HepG2 (cell line): Measurements from ENCODE around the gene KIAA1755. TPM values are rescaled to one million over a fixed set of nuclear protein-coding genes. Genes with fewer than 3 reads are reported as not detected.

Experiments
- ARHGAP35 ChIP-seq: sonication (generic); formaldehyde crosslinking; IDR thresholded peaks from 2 replicates; pipeline ENCODE4 v1.9.0; 2022; ENCODE audit warnings: mild to moderate bottlenecking, inconsistent platforms, moderate library complexity, missing genetic modification reagents, borderline replicate concordance
- CENPX ChIP-seq: sonication (generic); formaldehyde crosslinking; IDR thresholded peaks from 2 replicates; pipeline ENCODE4 v1.9.0; 2021; ENCODE audit warnings: mild to moderate bottlenecking, missing genetic modification reagents, moderate library complexity
- DPF2 ChIP-seq: sonication (generic); formaldehyde crosslinking; IDR thresholded peaks from 2 replicates; pipeline ENCODE4 v1.4.0; 2020; ENCODE audit warnings: mild to moderate bottlenecking, low read depth, missing genetic modification reagents, borderline replicate concordance
- ELF4 ChIP-seq: sonication (generic); formaldehyde crosslinking; IDR thresholded peaks from 2 replicates; pipeline ENCODE4 v1.5.0; 2020; ENCODE audit warnings: missing genetic modification reagents, mild to moderate bottlenecking, moderate library complexity, borderline replicate concordance
- HNF1A ChIP-seq, 2 experiments: sonication (generic) in 1 of 2; formaldehyde crosslinking in 1 of 2; IDR thresholded peaks; 2 replicates each; pipeline versions ENCODE4 v1.4.0 to v1.6.1; 2016 to 2020; ENCODE audit warnings: borderline replicate concordance in 1 of 2, low read depth in 1 of 2, mild to moderate bottlenecking in 1 of 2, missing genetic modification reagents in 1 of 2
- LBX2 ChIP-seq: sonication (generic); formaldehyde crosslinking; IDR thresholded peaks from 2 replicates; pipeline ENCODE4 v1.5.0; 2020; ENCODE audit warnings: missing genetic modification reagents, mild to moderate bottlenecking, borderline replicate concordance
- PAF1 ChIP-seq: IDR thresholded peaks from 2 replicates; pipeline ENCODE4 v1.6.1; 2016; ENCODE audit warnings: missing genetic modification reagents, missing compliant biosample characterization
- RBM22 ChIP-seq: fragments of 200-400 bp; formaldehyde crosslinking; optimal IDR thresholded peaks from 2 replicates; pipeline ENCODE3; 2017; ENCODE audit warnings: mild to moderate bottlenecking, low read length, moderate library complexity
- SNAI1 ChIP-seq: sonication (generic); formaldehyde crosslinking; IDR thresholded peaks from 2 replicates; pipeline ENCODE4 v1.5.0; 2020; ENCODE audit warnings: mild to moderate bottlenecking, missing genetic modification reagents, borderline replicate concordance
- YEATS2 ChIP-seq: sonication (generic); formaldehyde crosslinking; IDR thresholded peaks from 2 replicates; pipeline ENCODE4 v1.4.0; 2020; ENCODE audit warnings: missing genetic modification reagents, borderline replicate concordance
- ZFAT ChIP-seq: sonication (generic); formaldehyde crosslinking; conservative IDR thresholded peaks from 2 replicates; pipeline ENCODE4 v1.8.1; 2023; ENCODE audit warnings: missing genetic modification reagents, inconsistent platforms
- ZFP36L1 ChIP-seq: sonication (generic); formaldehyde crosslinking; IDR thresholded peaks from 2 replicates; pipeline ENCODE4 v1.8.0; 2022; ENCODE audit warnings: mild to moderate bottlenecking, missing genetic modification reagents, moderate library complexity
- ZFP37 ChIP-seq: sonication (generic); formaldehyde crosslinking; IDR thresholded peaks from 2 replicates; pipeline ENCODE4 v1.4.0; 2020; ENCODE audit warnings: missing genetic modification reagents, borderline replicate concordance
- ZFYVE20 ChIP-seq: sonication (generic); formaldehyde crosslinking; IDR thresholded peaks from 2 replicates; pipeline ENCODE4 v1.8.0; 2023; ENCODE audit warnings: low read depth, mild to moderate bottlenecking, moderate library complexity, missing genetic modification reagents, borderline replicate concordance
- ZNF232 ChIP-seq: sonication (generic); formaldehyde crosslinking; IDR thresholded peaks from 2 replicates; pipeline ENCODE4 v1.4.0; 2020; ENCODE audit warnings: missing genetic modification reagents, borderline replicate concordance
- ZNF263 ChIP-seq: sonication (generic); formaldehyde crosslinking; IDR thresholded peaks from 2 replicates; pipeline ENCODE4 v1.4.0; 2020; ENCODE audit warnings: missing genetic modification reagents
- ZNF333 ChIP-seq: sonication (generic); formaldehyde crosslinking; IDR thresholded peaks from 2 replicates; pipeline ENCODE4 v1.4.0; 2020; ENCODE audit warnings: mild to moderate bottlenecking, missing genetic modification reagents, borderline replicate concordance
- ZNF382 ChIP-seq: sonication (generic); formaldehyde crosslinking; IDR thresholded peaks from 2 replicates; pipeline ENCODE4 v1.5.0; 2020; ENCODE audit warnings: missing genetic modification reagents, mild to moderate bottlenecking, borderline replicate concordance
- ZNF614 ChIP-seq: IDR thresholded peaks from 2 replicates; pipeline ENCODE4 v1.6.1; 2018; ENCODE audit warnings: missing biosample characterization, missing genetic modification reagents, inconsistent platforms, borderline replicate concordance
- ZNF704 ChIP-seq: sonication (generic); formaldehyde crosslinking; IDR thresholded peaks from 2 replicates; pipeline ENCODE4 v1.8.1; 2023; ENCODE audit warnings: mild to moderate bottlenecking, inconsistent platforms, moderate library complexity, missing genetic modification reagents, borderline replicate concordance
- polyA plus RNA-seq, 8 experiments: library from polyadenylated mRNA; depleted of rRNA in 3 of 8; stranded (reverse) in 7 of 8; unstranded in 1 of 8; fragments of >200 nt; fragmentation: Illumina TruSeq in 4 of 8; extraction: Trizol in 4 of 8; gene quantifications; 2 replicates each; pipeline versions ENCODE4 v1.2.1 to v1.2.3, GENCODE V29; 2011 to 2016; ENCODE audit warnings: low read depth in 4 of 8, missing spikeins in 1 of 8, mixed read lengths in 1 of 8; ENCODE audit not compliant: insufficient read depth in 1 of 8
- total RNA-seq, 5 experiments: library from RNA; depleted of rRNA; stranded (reverse); fragments of >200 nt; fragmentation: Illumina TruSeq; extraction: Trizol; gene quantifications; 2 replicates each; pipeline ENCODE4 v1.2.3, GENCODE V29; 2016; ENCODE audit warnings: low read depth in 1 of 5
- TF ChIP-seq, protein P1 (sequence below): sonication (generic); formaldehyde crosslinking; IDR thresholded peaks from 2 replicates; pipeline ENCODE4 v1.8.1; 2023; ENCODE audit warnings: missing genetic modification reagents, inconsistent platforms, borderline replicate concordance

Gene KIAA1755
- total and polyA plus RNA-seq, 2 of the 13 experiments (the other 11 are each of a cell fraction or from before 2014, with no cell fraction given), result 0.04 TPM; not detected in 1

GRCh38 chr20:38167851-38168760, 92.4 kb downstream of the KIAA1755 start (continued):
- peak; percentile 92 for TF ChIP-seq DPF2 (CRISPR knock-in tag)
- no peak for TF ChIP-seq ZFYVE20 (CRISPR knock-in tag)
- 0 out of 2 replicates have a peak, but pooled peaks have one; percentile 29 for TF ChIP-seq ZNF704 (CRISPR knock-in tag)
- TF ChIP-seq ZNF382 (CRISPR knock-in tag), result no peak
- TF ChIP-seq, protein P1, sequence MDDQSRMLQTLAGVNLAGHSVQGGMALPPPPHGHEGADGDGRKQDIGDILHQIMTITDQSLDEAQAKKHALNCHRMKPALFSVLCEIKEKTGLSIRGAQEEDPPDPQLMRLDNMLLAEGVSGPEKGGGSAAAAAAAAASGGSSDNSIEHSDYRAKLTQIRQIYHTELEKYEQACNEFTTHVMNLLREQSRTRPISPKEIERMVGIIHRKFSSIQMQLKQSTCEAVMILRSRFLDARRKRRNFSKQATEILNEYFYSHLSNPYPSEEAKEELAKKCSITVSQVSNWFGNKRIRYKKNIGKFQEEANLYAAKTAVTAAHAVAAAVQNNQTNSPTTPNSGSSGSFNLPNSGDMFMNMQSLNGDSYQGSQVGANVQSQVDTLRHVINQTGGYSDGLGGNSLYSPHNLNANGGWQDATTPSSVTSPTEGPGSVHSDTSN (CRISPR knock-in tag), result no peak
- no peak for TF ChIP-seq ZFP37 (CRISPR knock-in tag)
- no peak for TF ChIP-seq RBM22
- 0 out of 2 replicates have a peak, but pooled peaks have one; percentile 16 for TF ChIP-seq HNF1A (IDR thresholded peaks at IDR 0.05; ENCODE audit: low read depth)
- no peak for TF ChIP-seq HNF1A (CRISPR knock-in tag; IDR thresholded peaks at IDR 0.05; ENCODE audit: borderline replicate concordance)
- no peak for TF ChIP-seq ELF4
- TF ChIP-seq CENPX (CRISPR knock-in tag), result no peak
- TF ChIP-seq ZNF614 (CRISPR knock-in tag), result peak; percentile 90; the same call in 1 of the 2 replicates
- TF ChIP-seq SNAI1 (CRISPR knock-in tag), result no peak
- TF ChIP-seq ZNF232 (CRISPR knock-in tag), result no peak
- TF ChIP-seq ZNF333 (CRISPR knock-in tag), result no peak
- TF ChIP-seq YEATS2 (CRISPR knock-in tag), result peak; percentile 76
- no peak for TF ChIP-seq ARHGAP35 (CRISPR knock-in tag)
- no peak for TF ChIP-seq PAF1
- no peak for TF ChIP-seq ZFP36L1
- TF ChIP-seq ZNF263, result no peak
- no peak for TF ChIP-seq ZFAT (CRISPR knock-in tag)
- TF ChIP-seq LBX2 (CRISPR knock-in tag), result no peak
